Keratinocyte (primary cell): ENCODE data around the gene KASH5. TPM values are rescaled to one million over a fixed set of nuclear protein-coding genes. Genes with fewer than 3 reads are reported as not detected.

Experiments
- DNase-seq: peaks from one replicate; pipeline ENCODE4 v3.0.0-alpha.2; 2011; ENCODE audit warnings: low read depth, missing footprints, low spot score
- FAIRE-seq: peaks from 2 replicates; lab custom pipeline; 2011; peaks lifted over from hg19 to GRCh38; lab: Jason Lieb, UNC
- H2AFZ ChIP-seq: 2 replicates; pipeline ENCODE4 v1.6.0; 2012; ENCODE audit warnings: low read length, control low read depth, inconsistent platforms; ENCODE audit not compliant: control insufficient read depth
- H3K27ac ChIP-seq: 2 replicates; pipeline ENCODE4 v1.5.1; 2011; ENCODE audit warnings: low read length; ENCODE audit not compliant: control insufficient read depth, insufficient read depth
- H3K27me3 ChIP-seq: 3 replicates; pipeline ENCODE4 v1.6.0; 2011; ENCODE audit warnings: low read length; ENCODE audit not compliant: control insufficient read depth, insufficient read depth; ENCODE audit errors: extremely low read depth
- H3K36me3 ChIP-seq, 2 experiments: 2 replicates in 1 of 2; 3 replicates in 1 of 2; pipeline ENCODE4 v1.5.1; 2011; ENCODE audit warnings: low read length in 2 of 2, mild to moderate bottlenecking in 1 of 2; ENCODE audit not compliant: control insufficient read depth in 2 of 2, insufficient read depth in 2 of 2; ENCODE audit errors: extremely low read depth in 1 of 2
- H3K4me1 ChIP-seq: 3 replicates; pipeline ENCODE4 v1.5.1; 2011; ENCODE audit warnings: low read length; ENCODE audit not compliant: control insufficient read depth, insufficient read depth; ENCODE audit errors: extremely low read depth
- H3K4me2 ChIP-seq: 3 replicates; pipeline ENCODE4 v1.6.0; 2011; ENCODE audit warnings: low read depth, low read length; ENCODE audit not compliant: control insufficient read depth, insufficient read depth; ENCODE audit errors: extremely low read depth
- H3K4me3 ChIP-seq, 3 experiments: fragments of 200-600 bp in 1 of 3; sonication (generic) in 1 of 3; 2 replicates in 2 of 3; 3 replicates in 1 of 3; pipeline ENCODE4 v1.5.1; 2011 to 2016; ENCODE audit warnings: low read length in 3 of 3, mild to moderate bottlenecking in 3 of 3, control low read depth in 2 of 3, inconsistent platforms in 1 of 3, low read depth in 1 of 3, mixed read lengths in 1 of 3, mixed run types in 1 of 3, moderate library complexity in 1 of 3; ENCODE audit not compliant: control insufficient read depth in 2 of 3, insufficient read depth in 2 of 3; ENCODE audit errors: extremely low read depth in 1 of 3
- H3K79me2 ChIP-seq: 2 replicates; pipeline ENCODE4 v1.6.0; 2012; ENCODE audit warnings: low read length; ENCODE audit not compliant: control insufficient read depth, insufficient read depth
- H3K9ac ChIP-seq: 3 replicates; pipeline ENCODE4 v1.6.0; 2011; ENCODE audit warnings: low read length; ENCODE audit not compliant: control insufficient read depth, insufficient read depth; ENCODE audit errors: extremely low read depth
- H3K9me1 ChIP-seq: 3 replicates; pipeline ENCODE4 v1.6.0; 2011; ENCODE audit warnings: low read length; ENCODE audit not compliant: control insufficient read depth, insufficient read depth; ENCODE audit errors: extremely low read depth
- H3K9me3 ChIP-seq: 2 replicates; pipeline ENCODE4 v1.5.1; 2012; ENCODE audit warnings: low read depth, low read length; ENCODE audit not compliant: control insufficient read depth
- H4K20me1 ChIP-seq: 3 replicates; pipeline ENCODE4 v1.6.0; 2011; ENCODE audit warnings: low read length; ENCODE audit not compliant: control insufficient read depth, insufficient read depth; ENCODE audit errors: extremely low read depth
- EZH2 ChIP-seq: IDR thresholded peaks from one replicate; pipeline ENCODE4 v1.6.1; 2012; ENCODE audit warnings: inconsistent platforms, mild to moderate bottlenecking, low read length, moderate library complexity
- dilution Hi-C: fragments of 300-500 bp; cut with MboI; formaldehyde crosslinking; loops from one replicate; pipeline ENCODE4 v1.7.0; 2020; ENCODE audit warnings: low sequenced_read_pairs; ENCODE audit not compliant: extremely low pct_ligation_motif_present
- polyA plus RNA-seq, 5 experiments: library from polyadenylated mRNA; depleted of rRNA in 3 of 5; stranded (reverse) in 3 of 5; stranded (forward) in 1 of 5; unstranded in 1 of 5; fragments of >200 nt; gene quantifications; 1 replicate in 1 of 5; 2 replicates in 3 of 5; 3 replicates in 1 of 5; pipeline versions ENCODE4 v1.2.1 to v1.2.3, GENCODE V29; 2011 to 2012; ENCODE audit warnings: missing spikeins in 2 of 5, low read depth in 1 of 5, low replicate concordance in 1 of 5
- TF ChIP-seq, protein P1 (sequence below), 3 experiments: IDR thresholded peaks in 1 of 3; conservative IDR thresholded peaks in 1 of 3; optimal IDR thresholded peaks in 1 of 3; 2 replicates in 2 of 3; 3 replicates in 1 of 3; pipeline versions ENCODE3 to v1.5.1; 2011; ENCODE audit warnings: low read length in 3 of 3, mild to moderate bottlenecking in 3 of 3, moderate library complexity in 2 of 3, control low read depth in 1 of 3, inconsistent platforms in 1 of 3; ENCODE audit not compliant: insufficient read depth in 2 of 3; ENCODE audit errors: extremely low read depth in 1 of 3

Gene KASH5
- polyA plus RNA-seq, 1 donor (not counting 4 experiments of a cell fraction or from before 2014, with no cell fraction given), result not detected

- Histone ChIP-seq H3K27ac (no peak overlapping the region), H4K20me1 (no peaks in the 10 kb centered on the region), H3K36me3 (no peaks in the 10 kb centered on the region), H3K9me1 (no peaks in the 10 kb centered on the region), H3K9ac (no peak overlapping the region), H3K4me1 (peaks cover 5% of the 10 kb centered on the region), H3K4me2 (no peak overlapping the region), H2AFZ (no peak overlapping the region), H3K79me2 (no peaks in the 10 kb centered on the region), H3K27me3 (peaks cover 90% of the 10 kb centered on the region), H3K9me3 (no peaks in the 10 kb centered on the region), H3K4me3 (no peak overlapping the region)
- DNase-seq, result no peak
- no peak for FAIRE-seq
- no peak for TF ChIP-seq EZH2
- TF ChIP-seq, protein P1, sequence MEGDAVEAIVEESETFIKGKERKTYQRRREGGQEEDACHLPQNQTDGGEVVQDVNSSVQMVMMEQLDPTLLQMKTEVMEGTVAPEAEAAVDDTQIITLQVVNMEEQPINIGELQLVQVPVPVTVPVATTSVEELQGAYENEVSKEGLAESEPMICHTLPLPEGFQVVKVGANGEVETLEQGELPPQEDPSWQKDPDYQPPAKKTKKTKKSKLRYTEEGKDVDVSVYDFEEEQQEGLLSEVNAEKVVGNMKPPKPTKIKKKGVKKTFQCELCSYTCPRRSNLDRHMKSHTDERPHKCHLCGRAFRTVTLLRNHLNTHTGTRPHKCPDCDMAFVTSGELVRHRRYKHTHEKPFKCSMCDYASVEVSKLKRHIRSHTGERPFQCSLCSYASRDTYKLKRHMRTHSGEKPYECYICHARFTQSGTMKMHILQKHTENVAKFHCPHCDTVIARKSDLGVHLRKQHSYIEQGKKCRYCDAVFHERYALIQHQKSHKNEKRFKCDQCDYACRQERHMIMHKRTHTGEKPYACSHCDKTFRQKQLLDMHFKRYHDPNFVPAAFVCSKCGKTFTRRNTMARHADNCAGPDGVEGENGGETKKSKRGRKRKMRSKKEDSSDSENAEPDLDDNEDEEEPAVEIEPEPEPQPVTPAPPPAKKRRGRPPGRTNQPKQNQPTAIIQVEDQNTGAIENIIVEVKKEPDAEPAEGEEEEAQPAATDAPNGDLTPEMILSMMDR (optimal IDR thresholded peaks at IDR 0.05 in 1 of 3, IDR thresholded peaks at IDR 0.05 in 1 of 3, conservative IDR thresholded peaks at IDR 0.05 in 1 of 3; ENCODE audit: extremely low read depth in 1 of 3, insufficient read depth in 2 of 3, low read length in 3 of 3), result no peak
- dilution Hi-C loops, result no loop called here
Measured at GRCh38 chr19:49438261-49438660, 50.2 kb downstream of the KASH5 start.

GRCh38 chr19:49439836-49440235 is 51.8 kb downstream of the KASH5 start:
- no peak overlapping the region for H2AFZ ChIP-seq
- H3K9ac ChIP-seq, result no peak overlapping the region
- dilution Hi-C loops, result no loop called here
- TF ChIP-seq, protein P1 (optimal IDR thresholded peaks at IDR 0.05 in 1 of 3, IDR thresholded peaks at IDR 0.05 in 1 of 3, conservative IDR thresholded peaks at IDR 0.05 in 1 of 3; ENCODE audit: extremely low read depth in 1 of 3, insufficient read depth in 2 of 3, low read length in 3 of 3), result no peak
- no peak for DNase-seq
- peaks cover 7% of the 10 kb centered on the region for H3K4me1 ChIP-seq
- H3K4me3 ChIP-seq, result no peak overlapping the region
- no peaks in the 10 kb centered on the region for H3K36me3 ChIP-seq
- no peak overlapping the region for H3K27ac ChIP-seq
- peaks cover 76% of the 10 kb centered on the region for H3K27me3 ChIP-seq
- no peaks in the 10 kb centered on the region for H4K20me1 ChIP-seq
- H3K9me1 ChIP-seq, result no peaks in the 10 kb centered on the region
- no peaks in the 10 kb centered on the region for H3K9me3 ChIP-seq
- no peak overlapping the region for H3K4me2 ChIP-seq
- H3K79me2 ChIP-seq, result no peaks in the 10 kb centered on the region
- FAIRE-seq, result no peak
